DND-41 (cell line): Measurements from ENCODE around the gene GIPC1.

Source experiments
- ATAC-seq: fragments of 200-7000 bp; cut with Tn5 transposase; 3 replicates; pipeline ENCODE4 v1.9.1; 2021; ENCODE audit warnings: low read depth; ENCODE audit not compliant: insufficient read depth
- DNase-seq: peaks from one replicate; pipeline ENCODE4 v3.0.0-alpha.2; 2020
- H2AFZ ChIP-seq: 2 replicates; pipeline ENCODE4 v1.6.0; 2012; ENCODE audit warnings: low read depth, low read length
- H3K27ac ChIP-seq: 2 replicates; pipeline ENCODE4 v1.5.1; 2012; ENCODE audit warnings: low read length, inconsistent platforms
- H3K27me3 ChIP-seq: fragments of 200-600 bp; sonication (generic); 2 replicates; pipeline ENCODE4 v1.6.0; 2012; ENCODE audit warnings: low read length, mild to moderate bottlenecking, inconsistent platforms; ENCODE audit not compliant: insufficient read depth, poor library complexity
- H3K36me3 ChIP-seq: 2 replicates; pipeline ENCODE4 v1.5.1; 2012; ENCODE audit warnings: low read length, inconsistent platforms; ENCODE audit not compliant: insufficient read depth
- H3K4me1 ChIP-seq: 2 replicates; pipeline ENCODE4 v1.5.1; 2012; ENCODE audit warnings: mild to moderate bottlenecking, low read length; ENCODE audit not compliant: insufficient read depth
- H3K4me2 ChIP-seq: 2 replicates; pipeline ENCODE4 v1.6.0; 2012; ENCODE audit warnings: mild to moderate bottlenecking, moderate library complexity, low read length, inconsistent platforms; ENCODE audit not compliant: insufficient read depth
- H3K4me3 ChIP-seq, 2 experiments: fragments of 200-600 bp in 1 of 2; shearing (Covaris generic) in 1 of 2; 2 replicates each; pipeline ENCODE4 v1.5.1; 2012 to 2016; ENCODE audit warnings: inconsistent platforms in 2 of 2, low read length in 2 of 2, mild to moderate bottlenecking in 2 of 2, low read depth in 1 of 2, moderate library complexity in 1 of 2
- H3K79me2 ChIP-seq: 2 replicates; pipeline ENCODE4 v1.6.0; 2012; ENCODE audit warnings: low read length, inconsistent platforms; ENCODE audit not compliant: insufficient read depth
- H3K9ac ChIP-seq: 2 replicates; pipeline ENCODE4 v1.6.0; 2012; ENCODE audit warnings: low read depth, mild to moderate bottlenecking, inconsistent platforms, low read length, moderate library complexity
- H3K9me3 ChIP-seq: 2 replicates; pipeline ENCODE4 v1.5.1; 2012; ENCODE audit warnings: low read length, moderate library complexity, mild to moderate bottlenecking, inconsistent platforms; ENCODE audit not compliant: insufficient read depth, severe bottlenecking
- H4K20me1 ChIP-seq: 2 replicates; pipeline ENCODE4 v1.6.0; 2012; ENCODE audit warnings: low read length; ENCODE audit not compliant: insufficient read depth
- CTCF ChIP-seq: IDR thresholded peaks from 2 replicates; pipeline ENCODE4 v1.5.1; 2012; ENCODE audit warnings: borderline replicate concordance, low read length, moderate library complexity, mild to moderate bottlenecking; ENCODE audit not compliant: poor library complexity, severe bottlenecking; ENCODE audit errors: extremely low read depth
- EZH2 ChIP-seq: IDR thresholded peaks from 3 replicates; pipeline ENCODE4 v1.6.1; 2012; ENCODE audit warnings: borderline replicate concordance, low read depth, mild to moderate bottlenecking, moderate library complexity, low read length, inconsistent platforms; ENCODE audit not compliant: severe bottlenecking

Gene GIPC1

GRCh38 chr19:14519245-14519859, 23.4 kb upstream of the GIPC1 start:
- H3K4me1 ChIP-seq = peaks cover 40% of the 10 kb centered on the region
- no peaks in the 10 kb centered on the region for H3K9me3 ChIP-seq
- DNase-seq (no peak), ATAC-seq (no peak)
- H4K20me1 ChIP-seq = peaks cover 36% of the 10 kb centered on the region
- no peak for TF ChIP-seq CTCF
- no peak for TF ChIP-seq EZH2
- H3K36me3 ChIP-seq = peaks cover 32% of the 10 kb centered on the region
- peaks cover 37% of the 10 kb centered on the region for H3K79me2 ChIP-seq
- H3K4me2 ChIP-seq = peak overlapping the region; percentile 92
- H2AFZ ChIP-seq = 0 out of 2 replicates have a peak overlapping the region, but pooled peaks have one; percentile 95
- no peaks in the 10 kb centered on the region for H3K27me3 ChIP-seq
- peak overlapping the region; percentile 96 for H3K27ac ChIP-seq
- peak overlapping the region in 1 of 2 experiments; percentile 85; a peak in 2 of 4 replicates for H3K4me3 ChIP-seq
- peak overlapping the region; percentile 80 for H3K9ac ChIP-seq

GRCh38 chr19:14517840-14518505, 22.0 kb upstream of the GIPC1 start, which contains the start of gene DNAJB1:
Gene DNAJB1, minus strand, starts transcription at chr19:14518397. Its CDS starts 48 bp downstream, at chr19:14518349.
- peak within 1 kb of the TSS; percentile 95 for H2AFZ ChIP-seq
- peak within 1 kb of the TSS; percentile 96 for H3K27ac ChIP-seq
- H3K4me2 ChIP-seq = peak within 1 kb of the TSS; percentile 98
- ATAC-seq (peak; percentile 72), DNase-seq (no peak)
- peaks cover 37% of the 10 kb centered on the region for H3K79me2 ChIP-seq
- peaks cover 40% of the 10 kb centered on the region for H4K20me1 ChIP-seq
- H3K9ac ChIP-seq = peak within 1 kb of the TSS; percentile 89
- TF ChIP-seq EZH2 = no peak
- peak; percentile 19 for TF ChIP-seq CTCF
- H3K27me3 ChIP-seq = no peaks in the 10 kb centered on the region
- peaks cover 35% of the 10 kb centered on the region for H3K36me3 ChIP-seq
- H3K4me3 ChIP-seq = peak within 1 kb of the TSS; percentile 85 to 92
- peaks cover 44% of the 10 kb centered on the region for H3K4me1 ChIP-seq
- no peaks in the 10 kb centered on the region for H3K9me3 ChIP-seq

DNA sequence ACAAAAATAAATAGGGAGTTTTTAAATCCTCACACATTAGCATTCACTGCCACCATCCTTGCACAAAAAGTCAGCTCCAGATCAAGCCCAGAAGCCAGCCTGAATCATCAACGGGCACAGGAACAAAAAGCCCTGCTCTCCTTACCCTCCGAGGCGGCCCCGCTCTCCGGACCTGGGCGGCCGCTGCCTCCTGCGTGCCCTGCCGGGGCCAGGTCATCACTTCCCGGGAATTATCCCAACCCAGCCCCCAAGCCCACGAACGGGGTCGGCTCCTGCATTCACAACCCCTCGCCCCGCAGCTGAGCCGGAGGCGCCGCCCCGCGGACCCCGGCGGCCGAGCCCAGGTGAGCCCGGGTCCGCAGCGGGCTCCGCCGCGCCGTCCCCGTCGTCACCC, 21.5 kb upstream of the GIPC1 start:
- H3K9ac ChIP-seq = peak overlapping the region; percentile 89
- H2AFZ ChIP-seq = no peak overlapping the region
- H3K79me2 ChIP-seq = peaks cover 37% of the 10 kb centered on the region
- peak overlapping the region; percentile 95 for H3K27ac ChIP-seq
- no peaks in the 10 kb centered on the region for H3K9me3 ChIP-seq
- DNase-seq (no peak), ATAC-seq (no peak)
- peaks cover 44% of the 10 kb centered on the region for H3K4me1 ChIP-seq
- H3K27me3 ChIP-seq = no peaks in the 10 kb centered on the region
- peak; percentile 3 for TF ChIP-seq CTCF
- TF ChIP-seq EZH2 = no peak
- H3K4me2 ChIP-seq = peak overlapping the region; percentile 98
- peaks cover 35% of the 10 kb centered on the region for H3K36me3 ChIP-seq
- H4K20me1 ChIP-seq = peaks cover 40% of the 10 kb centered on the region
- peak overlapping the region; percentile 85 to 92; a peak in 3 of 4 replicates for H3K4me3 ChIP-seq
